ENCODE data around the gene SH3BGR.

DNA sequence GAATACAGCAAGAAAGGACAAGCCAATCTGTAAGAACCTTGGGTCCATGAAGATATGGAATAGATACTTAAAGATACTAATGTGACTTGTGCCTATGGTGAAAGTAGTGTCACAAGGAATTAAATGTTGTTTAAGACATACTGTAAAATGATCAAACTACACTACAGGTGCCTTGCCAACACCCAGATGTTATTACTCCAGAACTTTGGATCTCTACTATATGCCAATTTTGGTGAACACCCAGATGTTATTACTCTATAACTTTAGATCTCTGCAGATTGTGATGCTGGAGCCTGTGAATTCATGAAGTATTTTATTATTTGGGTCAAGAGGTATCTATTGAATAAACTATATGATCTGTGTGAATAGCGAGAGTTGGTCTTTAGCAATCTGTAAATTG is 101.1 kb downstream of the SH3BGR start:
- TF ChIP-seq MYC (IDR thresholded peaks at IDR 0.05; ENCODE audit: low read depth, low read length) (no peak), MAX (IDR thresholded peaks at IDR 0.05; ENCODE audit: low read depth, low read length) (no peak)
- TF ChIP-seq, protein P1, sequence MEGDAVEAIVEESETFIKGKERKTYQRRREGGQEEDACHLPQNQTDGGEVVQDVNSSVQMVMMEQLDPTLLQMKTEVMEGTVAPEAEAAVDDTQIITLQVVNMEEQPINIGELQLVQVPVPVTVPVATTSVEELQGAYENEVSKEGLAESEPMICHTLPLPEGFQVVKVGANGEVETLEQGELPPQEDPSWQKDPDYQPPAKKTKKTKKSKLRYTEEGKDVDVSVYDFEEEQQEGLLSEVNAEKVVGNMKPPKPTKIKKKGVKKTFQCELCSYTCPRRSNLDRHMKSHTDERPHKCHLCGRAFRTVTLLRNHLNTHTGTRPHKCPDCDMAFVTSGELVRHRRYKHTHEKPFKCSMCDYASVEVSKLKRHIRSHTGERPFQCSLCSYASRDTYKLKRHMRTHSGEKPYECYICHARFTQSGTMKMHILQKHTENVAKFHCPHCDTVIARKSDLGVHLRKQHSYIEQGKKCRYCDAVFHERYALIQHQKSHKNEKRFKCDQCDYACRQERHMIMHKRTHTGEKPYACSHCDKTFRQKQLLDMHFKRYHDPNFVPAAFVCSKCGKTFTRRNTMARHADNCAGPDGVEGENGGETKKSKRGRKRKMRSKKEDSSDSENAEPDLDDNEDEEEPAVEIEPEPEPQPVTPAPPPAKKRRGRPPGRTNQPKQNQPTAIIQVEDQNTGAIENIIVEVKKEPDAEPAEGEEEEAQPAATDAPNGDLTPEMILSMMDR (IDR thresholded peaks at IDR 0.05; ENCODE audit: low read depth, low read length): no peak
